ENCODE measurements around the gene FAM98B. TPM values are rescaled to one million over a fixed set of nuclear protein-coding genes. Genes with fewer than 3 reads are reported as not detected.

Gene FAM98B
- total and polyA plus RNA-seq, 2 experiments from 2014 or later = 4.4 to 14.1 TPM

DNA sequence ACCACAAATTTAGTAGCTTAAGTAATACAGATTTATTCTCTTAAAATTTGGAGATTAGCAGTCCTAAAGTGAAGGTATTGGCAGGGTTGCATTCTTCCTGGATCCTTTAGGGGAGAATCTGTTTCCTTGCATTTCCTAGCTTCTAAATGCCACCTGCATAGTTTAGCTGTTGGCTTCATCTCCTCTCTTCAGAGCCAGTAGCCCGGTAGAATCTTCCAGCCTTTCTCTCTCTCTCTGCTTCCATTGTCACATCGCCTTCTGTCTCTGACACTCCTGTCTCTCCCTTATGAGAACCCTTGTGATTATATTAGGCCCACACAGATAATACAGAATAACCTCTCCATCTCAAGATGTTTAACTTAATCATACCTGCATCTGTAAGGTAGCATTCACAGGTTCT is 21.4 kb downstream of the FAM98B start:
- 98% methylated on average over 2 of the region's 2 CpGs for WGBS (ENCODE audit: low lambda C conversion rate, missing lambda C conversion rate)
- no peaks in the 10 kb centered on the region for H3K36me3 ChIP-seq (replicated peaks; ENCODE audit: insufficient read depth, low read depth)

DNA sequence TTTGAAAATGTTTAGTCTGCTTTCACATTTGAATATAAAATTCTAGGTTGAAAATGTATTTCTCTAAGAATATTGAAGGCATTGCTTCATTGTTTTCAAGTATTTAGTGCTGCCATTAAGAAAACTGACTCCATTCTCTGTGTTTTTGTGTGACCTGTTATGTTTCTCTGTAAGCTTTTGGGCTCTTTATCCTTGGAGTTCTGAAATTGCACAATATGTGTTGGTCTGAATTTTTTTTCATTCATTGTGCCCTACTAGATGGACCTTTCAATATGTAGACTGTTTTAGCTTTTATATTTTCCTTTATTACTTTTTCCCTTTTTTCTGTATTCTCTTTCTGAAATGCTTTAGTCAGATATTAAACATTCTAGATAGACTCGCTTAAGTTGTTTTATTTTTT is 22.2 kb downstream of the FAM98B start:
- no peak overlapping the region for H2AFZ ChIP-seq
- H3K79me2 ChIP-seq = no peaks in the 10 kb centered on the region
- H3K36me3 ChIP-seq (replicated peaks; ENCODE audit: insufficient read depth, low read depth) = no peaks in the 10 kb centered on the region
- no peaks in the 10 kb centered on the region for H3K27me3 ChIP-seq
- H3K4me3 ChIP-seq = no peak overlapping the region
- 93% methylated on average over 1 of the region's 1 CpG for WGBS (ENCODE audit: low lambda C conversion rate, missing lambda C conversion rate)
- TF ChIP-seq EZH2 (IDR thresholded peaks at IDR 0.05; ENCODE audit: borderline replicate concordance) = no peak
- TF ChIP-seq, protein P1, sequence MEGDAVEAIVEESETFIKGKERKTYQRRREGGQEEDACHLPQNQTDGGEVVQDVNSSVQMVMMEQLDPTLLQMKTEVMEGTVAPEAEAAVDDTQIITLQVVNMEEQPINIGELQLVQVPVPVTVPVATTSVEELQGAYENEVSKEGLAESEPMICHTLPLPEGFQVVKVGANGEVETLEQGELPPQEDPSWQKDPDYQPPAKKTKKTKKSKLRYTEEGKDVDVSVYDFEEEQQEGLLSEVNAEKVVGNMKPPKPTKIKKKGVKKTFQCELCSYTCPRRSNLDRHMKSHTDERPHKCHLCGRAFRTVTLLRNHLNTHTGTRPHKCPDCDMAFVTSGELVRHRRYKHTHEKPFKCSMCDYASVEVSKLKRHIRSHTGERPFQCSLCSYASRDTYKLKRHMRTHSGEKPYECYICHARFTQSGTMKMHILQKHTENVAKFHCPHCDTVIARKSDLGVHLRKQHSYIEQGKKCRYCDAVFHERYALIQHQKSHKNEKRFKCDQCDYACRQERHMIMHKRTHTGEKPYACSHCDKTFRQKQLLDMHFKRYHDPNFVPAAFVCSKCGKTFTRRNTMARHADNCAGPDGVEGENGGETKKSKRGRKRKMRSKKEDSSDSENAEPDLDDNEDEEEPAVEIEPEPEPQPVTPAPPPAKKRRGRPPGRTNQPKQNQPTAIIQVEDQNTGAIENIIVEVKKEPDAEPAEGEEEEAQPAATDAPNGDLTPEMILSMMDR (IDR thresholded peaks at IDR 0.05; ENCODE audit: poor library complexity) = no peak
- no peak for TF ChIP-seq EZH2phosphoT487 (IDR thresholded peaks at IDR 0.05; ENCODE audit: low read depth, severe bottlenecking, unreplicated experiment)
- no peak for DNase-seq (ENCODE audit: low spot score)
- H3K4me2 ChIP-seq = no peak overlapping the region
- no peaks in the 10 kb centered on the region for H3K9me3 ChIP-seq (ENCODE audit: low read depth)
- no peaks in the 10 kb centered on the region for H3K4me1 ChIP-seq (ENCODE audit: insufficient read depth)
- H3K9me2 ChIP-seq (replicated peaks; ENCODE audit: insufficient read depth) = no peaks in the 10 kb centered on the region
- H4K20me1 ChIP-seq (ENCODE audit: insufficient read depth, poor library complexity, severe bottlenecking) = no peaks in the 10 kb centered on the region
- no peak overlapping the region for H3K27ac ChIP-seq

More for the DNA sequence above, 21.4 kb downstream of the FAM98B start:
- Histone ChIP-seq H3K27ac (no peak overlapping the region), H3K79me2 (no peaks in the 10 kb centered on the region), H3K9me3 (ENCODE audit: low read depth) (no peaks in the 10 kb centered on the region), H3K9me2 (replicated peaks; ENCODE audit: insufficient read depth) (no peaks in the 10 kb centered on the region), H4K20me1 (ENCODE audit: insufficient read depth, poor library complexity, severe bottlenecking) (no peaks in the 10 kb centered on the region), H3K4me1 (ENCODE audit: insufficient read depth) (no peaks in the 10 kb centered on the region), H3K27me3 (no peaks in the 10 kb centered on the region), H2AFZ (no peak overlapping the region), H3K4me3 (no peak overlapping the region), H3K4me2 (no peak overlapping the region)
- TF ChIP-seq EZH2 (IDR thresholded peaks at IDR 0.05; ENCODE audit: borderline replicate concordance) = no peak
- TF ChIP-seq EZH2phosphoT487 (IDR thresholded peaks at IDR 0.05; ENCODE audit: low read depth, severe bottlenecking, unreplicated experiment) = no peak
- TF ChIP-seq, protein P1 (IDR thresholded peaks at IDR 0.05; ENCODE audit: poor library complexity) = no peak
- DNase-seq (ENCODE audit: low spot score) = no peak

DNA sequence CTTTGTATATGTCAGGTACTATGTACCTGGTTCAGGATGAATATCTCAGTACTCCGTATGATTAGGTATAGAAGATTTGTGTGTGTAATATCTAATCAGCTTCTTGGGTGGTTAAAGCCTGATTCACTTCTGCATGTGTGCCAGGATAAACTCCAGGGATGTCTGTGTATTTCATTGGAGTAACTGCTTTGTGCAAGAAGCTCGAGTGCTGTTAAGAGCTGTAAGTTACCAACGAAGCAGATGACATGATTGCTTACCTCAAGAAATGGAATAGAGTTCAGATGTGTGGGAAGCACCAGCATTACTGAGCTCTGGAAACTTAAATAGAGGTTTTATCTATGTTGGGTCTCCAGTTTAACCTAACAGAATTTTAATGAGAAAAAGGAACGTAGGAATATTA is 23.7 kb downstream of the FAM98B start:
- Histone ChIP-seq H3K36me3 (replicated peaks; ENCODE audit: insufficient read depth, low read depth) (no peaks in the 10 kb centered on the region), H3K4me3 (no peak overlapping the region), H4K20me1 (ENCODE audit: insufficient read depth, poor library complexity, severe bottlenecking) (no peaks in the 10 kb centered on the region), H3K79me2 (no peaks in the 10 kb centered on the region), H3K4me2 (no peak overlapping the region), H3K27ac (no peak overlapping the region), H3K9me3 (ENCODE audit: low read depth) (no peaks in the 10 kb centered on the region), H3K4me1 (ENCODE audit: insufficient read depth) (no peaks in the 10 kb centered on the region), H2AFZ (no peak overlapping the region), H3K9me2 (replicated peaks; ENCODE audit: insufficient read depth) (no peaks in the 10 kb centered on the region), H3K27me3 (no peaks in the 10 kb centered on the region)
- TF ChIP-seq, protein P1 (IDR thresholded peaks at IDR 0.05; ENCODE audit: poor library complexity) = no peak
- TF ChIP-seq EZH2phosphoT487 (IDR thresholded peaks at IDR 0.05; ENCODE audit: low read depth, severe bottlenecking, unreplicated experiment) (no peak), EZH2 (IDR thresholded peaks at IDR 0.05; ENCODE audit: borderline replicate concordance) (no peak)
- no peak for DNase-seq (ENCODE audit: low spot score)
- WGBS (ENCODE audit: low lambda C conversion rate, missing lambda C conversion rate) = 86% methylated on average over 4 of the region's 4 CpGs

DNA sequence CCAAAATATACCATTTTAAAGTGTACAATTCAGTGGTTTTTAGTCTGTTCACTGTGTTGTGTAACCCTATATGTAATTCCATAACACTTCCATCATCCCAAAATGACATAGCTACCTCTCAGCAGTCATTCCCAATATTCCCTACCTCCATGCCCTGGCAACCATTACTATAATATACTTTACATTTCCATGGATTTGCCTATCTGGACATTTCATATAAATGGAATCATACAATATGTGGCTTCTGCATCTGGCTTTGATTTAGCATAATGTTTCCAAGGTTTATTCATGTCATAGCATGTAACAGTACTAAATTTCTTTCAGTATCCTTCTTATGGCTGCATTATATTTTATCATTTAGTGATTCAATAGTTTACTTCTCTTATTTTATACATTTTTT is 25.3 kb downstream of the FAM98B start:
- H3K27me3 ChIP-seq = no peaks in the 10 kb centered on the region
- no peak overlapping the region for H3K4me2 ChIP-seq
- H3K9me2 ChIP-seq (replicated peaks; ENCODE audit: insufficient read depth) = no peaks in the 10 kb centered on the region
- H3K4me1 ChIP-seq (ENCODE audit: insufficient read depth) = no peaks in the 10 kb centered on the region
- TF ChIP-seq EZH2phosphoT487 (IDR thresholded peaks at IDR 0.05; ENCODE audit: low read depth, severe bottlenecking, unreplicated experiment) (no peak), EZH2 (IDR thresholded peaks at IDR 0.05; ENCODE audit: borderline replicate concordance) (no peak)
- TF ChIP-seq, protein P1 (IDR thresholded peaks at IDR 0.05; ENCODE audit: poor library complexity) = no peak
- H4K20me1 ChIP-seq (ENCODE audit: insufficient read depth, poor library complexity, severe bottlenecking) = no peaks in the 10 kb centered on the region
- H3K79me2 ChIP-seq = no peaks in the 10 kb centered on the region
- no peak for DNase-seq (ENCODE audit: low spot score)
- no peak overlapping the region for H2AFZ ChIP-seq
- H3K4me3 ChIP-seq = no peak overlapping the region
- H3K36me3 ChIP-seq (replicated peaks; ENCODE audit: insufficient read depth, low read depth) = no peaks in the 10 kb centered on the region
- no peak overlapping the region for H3K27ac ChIP-seq
- no peaks in the 10 kb centered on the region for H3K9me3 ChIP-seq (ENCODE audit: low read depth)
